OCI-LY3 (cell line): ENCODE data around the gene STRN4.
"Not testable (repeated sequence)": the region's sequence is repeated elsewhere in the genome, so short reads cannot be mapped to it uniquely, and the experiment has no call there.

ENCODE experiments used
- H2AFZ ChIP-seq: fragments of 200-600, 300-600 bp; shearing (Covaris generic); 2 replicates; pipeline ENCODE4 v1.6.0; 2014; ENCODE audit warnings: antibody characterized with exemption, low read depth, low read length
- H3K27ac ChIP-seq: fragments of 200-600, 300-600 bp; sonication (generic); 2 replicates; pipeline ENCODE4 v1.5.1; 2014; ENCODE audit warnings: mild to moderate bottlenecking, low read length, moderate library complexity, mixed read lengths
- H3K27me3 ChIP-seq: fragments of 200-600, 300-600 bp; sonication (generic); 2 replicates; pipeline ENCODE4 v1.6.1; 2014; ENCODE audit warnings: low read depth, low read length, mixed read lengths
- H3K36me3 ChIP-seq: fragments of 200-600, 300-600 bp; sonication (generic); replicated peaks from 2 replicates; pipeline ENCODE3; 2014; ENCODE audit warnings: low read depth, low read length, mixed read lengths
- H3K4me1 ChIP-seq: fragments of 300-600, 200-600 bp; sonication (generic); 2 replicates; pipeline ENCODE4 v1.6.1; 2014; ENCODE audit warnings: low read length, mixed read lengths
- H3K4me2 ChIP-seq: fragments of 200-600, 300-600 bp; sonication (generic); 2 replicates; pipeline ENCODE4 v1.6.1; 2014; ENCODE audit warnings: low read length, mixed read lengths
- H3K4me3 ChIP-seq: fragments of 300-600, 200-600 bp; sonication (generic); 2 replicates; pipeline ENCODE4 v1.5.1; 2014; ENCODE audit warnings: antibody characterized with exemption, mild to moderate bottlenecking, low read length, moderate library complexity
- H3K79me2 ChIP-seq: fragments of 300-600, 200-600 bp; shearing (Covaris generic); 2 replicates; pipeline ENCODE4 v1.6.1; 2014; ENCODE audit warnings: mild to moderate bottlenecking, low read length, mixed read lengths
- H3K9ac ChIP-seq: fragments of 300-600, 200-600 bp; shearing (Covaris generic); 2 replicates; pipeline ENCODE4 v1.6.0; 2014; ENCODE audit warnings: mild to moderate bottlenecking, low read length, moderate library complexity
- H3K9me3 ChIP-seq: fragments of 200-600, 300-600 bp; shearing (Covaris generic); 2 replicates; pipeline ENCODE4 v1.6.1; 2014; ENCODE audit warnings: low read length, mixed read lengths; ENCODE audit not compliant: insufficient read depth
- H4K20me1 ChIP-seq: fragments of 200-600, 300-600 bp; sonication (generic); 2 replicates; pipeline ENCODE4 v1.6.1; 2016; ENCODE audit warnings: low read length, mixed read lengths; ENCODE audit not compliant: insufficient read depth
- CTCF ChIP-seq: fragments of 200-600, 300-600 bp; sonication (generic); IDR thresholded peaks from 2 replicates; pipeline ENCODE4 v1.5.1; 2014; ENCODE audit warnings: antibody characterized with exemption, low read length, low read depth
- EZH2phosphoT487 ChIP-seq: fragments of 200-600 bp; shearing (Covaris generic); IDR thresholded peaks from 2 replicates; pipeline ENCODE4 v1.6.1; 2018; ENCODE audit warnings: antibody characterized with exemption, mixed run types, low read depth

Gene STRN4

GRCh38 chr19:46776927-46777911 lies 31.0 kb upstream of the STRN4 start:
- H2AFZ ChIP-seq: no peak overlapping the region
- no peak overlapping the region for H3K4me2 ChIP-seq
- H3K9ac ChIP-seq: no peak overlapping the region
- TF ChIP-seq EZH2phosphoT487: no peak
- no peaks in the 10 kb centered on the region for H3K27me3 ChIP-seq
- H3K27ac ChIP-seq: no peak overlapping the region
- H4K20me1 ChIP-seq: peaks cover 58% of the 10 kb centered on the region
- H3K79me2 ChIP-seq: peaks cover 32% of the 10 kb centered on the region
- no peaks in the 10 kb centered on the region for H3K4me1 ChIP-seq
- peaks cover 59% of the 10 kb centered on the region for H3K36me3 ChIP-seq
- no peaks in the 10 kb centered on the region for H3K9me3 ChIP-seq
- H3K4me3 ChIP-seq: no peak overlapping the region

- Histone ChIP-seq H3K9me3 (no peaks in the 10 kb centered on the region), H3K9ac (no peak overlapping the region), H3K4me1 (no peaks in the 10 kb centered on the region), H3K27me3 (no peaks in the 10 kb centered on the region), H3K4me3 (no peak overlapping the region), H4K20me1 (peaks cover 47% of the 10 kb centered on the region), H3K4me2 (no peak overlapping the region), H3K79me2 (peaks cover 19% of the 10 kb centered on the region), H2AFZ (no peak overlapping the region), H3K36me3 (peaks cover 49% of the 10 kb centered on the region), H3K27ac (no peak overlapping the region)
- TF ChIP-seq EZH2phosphoT487: no peak
Observed at GRCh38 chr19:46775642-46776258, 29.5 kb upstream of the STRN4 start.

DNA sequence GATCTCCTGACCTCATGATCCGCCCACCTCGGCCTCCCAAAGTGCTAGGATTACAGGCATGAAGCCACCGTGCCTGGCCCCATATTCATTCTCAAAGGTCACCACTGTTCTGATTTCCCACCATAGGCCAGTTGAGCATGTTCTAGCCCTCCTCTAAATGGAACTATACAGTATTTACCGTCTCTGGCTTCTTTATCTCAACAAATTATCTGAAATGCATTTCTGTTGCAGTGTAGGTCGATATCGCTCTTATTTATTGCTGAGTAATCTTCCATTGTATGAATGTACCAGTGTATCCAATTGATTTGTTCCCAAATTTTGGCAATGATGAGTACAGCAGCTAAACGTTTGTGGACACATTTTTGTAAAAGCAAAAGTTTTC lies 26.8 kb upstream of the STRN4 start:
- Histone ChIP-seq H3K4me3 (no peak overlapping the region), H4K20me1 (peaks cover 29% of the 10 kb centered on the region), H3K27me3 (no peaks in the 10 kb centered on the region), H3K4me1 (no peaks in the 10 kb centered on the region), H3K9ac (no peak overlapping the region), H3K9me3 (no peaks in the 10 kb centered on the region), H3K27ac (no peak overlapping the region), H3K4me2 (no peak overlapping the region), H3K36me3 (peaks cover 35% of the 10 kb centered on the region), H2AFZ (no peak overlapping the region), H3K79me2 (no peaks in the 10 kb centered on the region)
- no peak for TF ChIP-seq EZH2phosphoT487
- TF ChIP-seq CTCF: no peak

DNA sequence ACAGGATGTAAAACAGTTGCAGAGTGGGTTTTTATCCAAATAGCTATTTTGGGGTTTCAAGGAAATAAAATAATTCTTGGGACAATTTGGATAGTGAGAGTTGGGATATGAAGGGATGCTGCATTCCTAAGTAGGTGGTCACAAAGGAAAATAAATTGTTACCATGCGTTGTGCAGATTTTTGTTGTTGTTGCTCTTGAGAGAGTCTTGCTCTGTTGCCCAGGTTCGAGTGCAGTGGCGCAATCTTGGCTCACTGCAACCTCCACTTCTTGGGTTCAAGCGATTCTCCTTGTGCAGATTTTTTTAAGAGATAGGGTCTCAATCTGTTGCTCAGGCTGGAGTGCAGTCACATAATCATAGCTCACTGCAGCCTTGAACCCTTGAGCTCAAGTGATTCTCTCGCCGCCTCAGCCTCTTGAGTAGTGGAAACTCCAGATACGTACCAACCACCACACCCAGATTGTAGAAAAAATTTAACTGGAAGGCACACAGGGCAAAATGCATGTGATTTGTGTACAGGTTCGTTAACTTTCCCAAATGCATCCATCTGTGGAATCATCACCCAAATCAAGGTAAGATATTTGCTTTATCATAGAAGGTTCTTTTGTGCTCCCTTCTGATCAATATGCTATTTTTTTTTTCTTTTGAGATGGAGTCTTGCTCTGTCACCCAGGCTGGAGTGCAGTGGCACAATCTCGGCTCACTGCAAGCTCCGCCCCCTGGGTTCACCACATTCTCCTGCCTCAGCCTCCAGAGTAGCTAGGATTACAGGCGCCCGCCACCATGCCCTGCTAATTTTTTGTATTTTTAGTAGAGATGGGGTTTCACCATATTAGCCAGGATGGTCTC lies 26.1 kb upstream of the STRN4 start:
- Histone ChIP-seq H3K36me3 (peaks cover 31% of the 10 kb centered on the region), H3K4me2 (no peak overlapping the region), H3K27ac (no peak overlapping the region), H3K79me2 (no peaks in the 10 kb centered on the region), H3K27me3 (no peaks in the 10 kb centered on the region), H3K4me3 (no peak overlapping the region), H3K4me1 (no peaks in the 10 kb centered on the region), H4K20me1 (peaks cover 24% of the 10 kb centered on the region), H2AFZ (no peak overlapping the region), H3K9ac (no peak overlapping the region), H3K9me3 (no peaks in the 10 kb centered on the region)
- TF ChIP-seq EZH2phosphoT487: no peak
- TF ChIP-seq CTCF: no peak

- H3K4me2 ChIP-seq, H3K36me3 ChIP-seq: not testable (repeated sequence)
Observed at GRCh38 chr19:46768746-46769145, 22.5 kb upstream of the STRN4 start.

More at GRCh38 chr19:46768746-46769145, 22.5 kb upstream of the STRN4 start:
- H3K27me3 ChIP-seq, H3K4me3 ChIP-seq, H3K9ac ChIP-seq, H4K20me1 ChIP-seq, H3K27ac ChIP-seq, H2AFZ ChIP-seq, H3K9me3 ChIP-seq, H3K79me2 ChIP-seq, H3K4me1 ChIP-seq: not testable (repeated sequence)
